ENCODE results near the gene OR11A1. TPM values are rescaled to one million over a fixed set of nuclear protein-coding genes. Genes with fewer than 3 reads are reported as not detected.

OR11A1 gene
- total and polyA plus RNA-seq, 4 donors: not detected

GRCh38 chr6:29465279-29465678 is 8.4 kb upstream of the OR11A1 start:
- DNase-seq (ENCODE audit: low spot score): no peak
- Histone ChIP-seq H3K36me3 (ENCODE audit: control insufficient read depth in 4 of 4, insufficient read depth in 3 of 4, low read depth in 1 of 4, low read length in 3 of 4) (no peaks in the 10 kb centered on the region), H3K9ac (ENCODE audit: low read depth in 1 of 2, low read length in 2 of 2) (no peak overlapping the region), H3K4me3 (ENCODE audit: low read depth in 1 of 3, low read length in 3 of 3) (no peak overlapping the region), H3K27me3 (ENCODE audit: control insufficient read depth in 4 of 4, insufficient read depth in 4 of 4, low read length in 3 of 4) (peaks cover 0 to 3% (median 0%) of the 10 kb centered on the region in 4 donors), H3K9me3 (ENCODE audit: control insufficient read depth in 4 of 4, low read length in 3 of 4) (no peaks in the 10 kb centered on the region), H3K4me1 (ENCODE audit: control insufficient read depth in 4 of 4, insufficient read depth in 4 of 4, low read length in 3 of 4) (peaks cover 0 to 2% (median 0%) of the 10 kb centered on the region in 4 donors), H3K27ac (ENCODE audit: low read depth in 1 of 2, low read length in 2 of 2) (no peak overlapping the region)
- TF ChIP-seq ZBTB33 (IDR thresholded peaks at IDR 0.05) (no peak), ATF3 (IDR thresholded peaks at IDR 0.05) (no peak)
- WGBS: 77% methylated on average over 2 of the region's 2 CpGs

GRCh38 chr6:29462022-29462421 is 5.2 kb upstream of the OR11A1 start:
- H3K4me3 ChIP-seq (ENCODE audit: low read depth in 1 of 3, low read length in 3 of 3): no peak overlapping the region
- H3K27me3 ChIP-seq (ENCODE audit: control insufficient read depth in 4 of 4, insufficient read depth in 4 of 4, low read length in 3 of 4): peaks cover 0 to 3% (median 0%) of the 10 kb centered on the region in 4 donors
- 67% methylated on average over 6 of the region's 6 CpGs for WGBS
- peaks cover 0 to 2% (median 0%) of the 10 kb centered on the region in 4 donors for H3K4me1 ChIP-seq (ENCODE audit: control insufficient read depth in 4 of 4, insufficient read depth in 4 of 4, low read length in 3 of 4)
- no peak overlapping the region for H3K27ac ChIP-seq (ENCODE audit: low read depth in 1 of 2, low read length in 2 of 2)
- no peaks in the 10 kb centered on the region for H3K36me3 ChIP-seq (ENCODE audit: control insufficient read depth in 4 of 4, insufficient read depth in 3 of 4, low read depth in 1 of 4, low read length in 3 of 4)
- TF ChIP-seq REST (IDR thresholded peaks at IDR 0.05): no peak
- no peak for TF ChIP-seq ZBTB33 (IDR thresholded peaks at IDR 0.05)
- TF ChIP-seq FOXA1 (IDR thresholded peaks at IDR 0.05): no peak
- TF ChIP-seq RXRA (IDR thresholded peaks at IDR 0.05): peak in 1 of 2 donors; percentile 31
- peak in 1 of 2 donors; percentile 63 for TF ChIP-seq EGR1 (IDR thresholded peaks at IDR 0.05; ENCODE audit: low read depth in 2 of 2)
- peak in 1 of 2 donors; percentile 58 for TF ChIP-seq HNF4A (conservative IDR thresholded peaks at IDR 0.05)
- DNase-seq (ENCODE audit: low spot score): no peak
- H3K9me3 ChIP-seq (ENCODE audit: control insufficient read depth in 4 of 4, low read length in 3 of 4): no peaks in the 10 kb centered on the region
- H3K9ac ChIP-seq (ENCODE audit: low read depth in 1 of 2, low read length in 2 of 2): no peak overlapping the region

Measured in liver (tissue), 9 donors.